Mucosa of rectum (tissue), 2 donors: ENCODE measurements around the gene TCF12.
"Not testable (repeated sequence)": the region's sequence is repeated elsewhere in the genome, so short reads cannot be mapped to it uniquely, and the experiment has no call there.

Experiments
- H3K27ac ChIP-seq, 2 donors: one replicate each; pipeline ENCODE4 v1.7.0; 2013; ENCODE audit warnings: inconsistent platforms in 2 of 2, low read depth in 2 of 2, low read length in 2 of 2
- H3K27me3 ChIP-seq, 2 donors: one replicate each; pipeline ENCODE4 v1.7.0; 2013; ENCODE audit warnings: low read length in 2 of 2; ENCODE audit not compliant: control insufficient read depth in 2 of 2, insufficient read depth in 2 of 2
- H3K36me3 ChIP-seq, 2 donors: one replicate each; pipeline ENCODE4 v1.7.0; 2013; ENCODE audit warnings: low read length in 2 of 2; ENCODE audit not compliant: control insufficient read depth in 2 of 2, insufficient read depth in 2 of 2
- H3K4me1 ChIP-seq, 2 donors: one replicate each; pipeline ENCODE4 v1.7.0; 2013; ENCODE audit warnings: low read length in 2 of 2, mild to moderate bottlenecking in 1 of 2; ENCODE audit not compliant: control insufficient read depth in 2 of 2, insufficient read depth in 2 of 2
- H3K4me3 ChIP-seq, 2 donors: one replicate each; pipeline ENCODE4 v1.7.0; 2013; ENCODE audit warnings: low read length in 2 of 2
- H3K9ac ChIP-seq, 2 donors: one replicate each; pipeline ENCODE4 v1.7.0; 2013; ENCODE audit warnings: low read length in 2 of 2, low read depth in 1 of 2, mild to moderate bottlenecking in 1 of 2
- H3K9me3 ChIP-seq, 2 donors: one replicate each; pipeline ENCODE4 v1.7.0; 2013; ENCODE audit warnings: low read length in 2 of 2; ENCODE audit not compliant: control insufficient read depth in 2 of 2
- donor health status: healthy.
- donor health status: Normal muscosa, but diverticular disease.

The TCF12 gene

GRCh38 chr15:57150066-57150865 lies 231.8 kb downstream of the TCF12 start:
- Histone ChIP-seq H3K4me1 (no peaks in the 10 kb centered on the region), H3K9me3 (peaks cover 0 to 5% of the 10 kb centered on the region in 2 donors), H3K27ac (no peak overlapping the region), H3K36me3 (peaks cover 3 to 5% of the 10 kb centered on the region in 2 donors), H3K27me3 (no peaks in the 10 kb centered on the region), H3K4me3 (no peak overlapping the region), H3K9ac (no peak overlapping the region)

DNA sequence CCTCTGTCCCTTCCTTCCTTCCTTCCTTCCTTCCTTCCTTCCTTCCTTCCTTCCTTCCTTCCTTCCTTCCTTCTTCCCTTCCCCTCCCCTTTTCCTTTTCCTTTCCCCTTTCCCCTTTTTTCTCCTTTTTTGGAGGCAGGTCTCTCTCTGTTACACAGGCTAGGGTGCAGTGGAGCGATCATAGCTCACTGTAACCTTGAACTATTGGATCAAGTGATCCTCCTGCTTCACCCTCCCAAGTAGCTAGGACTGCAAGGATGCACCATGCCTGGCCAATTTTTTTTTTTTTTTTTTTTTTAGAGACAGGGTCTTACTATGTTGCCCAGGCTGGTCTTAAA lies 232.4 kb downstream of the TCF12 start:
- not testable (repeated sequence) for H3K9ac ChIP-seq, H3K27me3 ChIP-seq, H3K9me3 ChIP-seq, H3K4me3 ChIP-seq, H3K27ac ChIP-seq, H3K4me1 ChIP-seq, H3K36me3 ChIP-seq

GRCh38 chr15:57152133-57152532 lies 233.7 kb downstream of the TCF12 start:
- H3K27ac ChIP-seq = no peak overlapping the region
- H3K4me3 ChIP-seq = no peak overlapping the region
- H3K9me3 ChIP-seq = peaks cover 0 to 5% of the 10 kb centered on the region in 2 donors
- no peak overlapping the region for H3K9ac ChIP-seq
- no peaks in the 10 kb centered on the region for H3K27me3 ChIP-seq
- peaks cover 3 to 5% of the 10 kb centered on the region in 2 donors for H3K36me3 ChIP-seq
- no peaks in the 10 kb centered on the region for H3K4me1 ChIP-seq

GRCh38 chr15:57152666-57153539 lies 234.5 kb downstream of the TCF12 start:
- H3K27ac ChIP-seq = no peak overlapping the region
- no peak overlapping the region for H3K4me3 ChIP-seq
- no peaks in the 10 kb centered on the region for H3K4me1 ChIP-seq
- H3K36me3 ChIP-seq = peaks cover 3 to 5% of the 10 kb centered on the region in 2 donors
- no peak overlapping the region for H3K9ac ChIP-seq
- H3K27me3 ChIP-seq = no peaks in the 10 kb centered on the region
- peaks cover 0 to 5% of the 10 kb centered on the region in 2 donors for H3K9me3 ChIP-seq

DNA sequence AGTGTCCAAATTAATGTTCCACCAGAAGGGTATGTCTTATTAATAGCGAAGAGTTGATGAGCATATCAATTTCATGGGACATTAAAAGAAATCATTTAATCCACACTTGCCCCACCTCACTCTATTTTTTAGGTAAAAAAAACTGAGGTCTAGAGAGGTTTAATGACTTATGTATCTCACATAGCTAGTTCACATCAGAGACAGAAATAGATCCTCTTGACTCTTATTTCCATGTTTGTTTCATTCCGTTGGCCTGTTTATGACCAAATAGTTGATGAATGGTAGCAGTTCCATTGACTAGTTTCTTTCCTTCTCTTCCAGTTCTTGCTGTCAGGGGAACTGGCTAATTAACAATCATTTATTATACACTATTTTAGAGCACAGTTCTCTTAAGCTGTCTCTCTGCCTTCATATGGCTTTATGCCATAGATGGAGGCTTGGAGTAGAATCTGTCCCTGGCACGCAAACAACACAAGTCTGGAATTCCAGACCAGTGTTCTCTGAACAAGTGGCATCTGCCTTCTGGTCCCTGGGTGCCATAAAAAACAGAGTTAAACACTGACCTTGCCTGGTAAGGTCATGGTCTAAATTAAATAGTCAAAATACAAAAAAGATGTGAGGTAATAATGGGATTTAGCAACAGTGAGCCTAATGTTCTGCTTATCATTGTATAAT lies 237.9 kb downstream of the TCF12 start:
- Histone ChIP-seq H3K4me3 (no peak overlapping the region), H3K9ac (no peak overlapping the region), H3K4me1 (no peaks in the 10 kb centered on the region), H3K27me3 (no peaks in the 10 kb centered on the region), H3K27ac (no peak overlapping the region), H3K9me3 (peaks cover 0 to 5% of the 10 kb centered on the region in 2 donors), H3K36me3 (peaks cover 3 to 5% of the 10 kb centered on the region in 2 donors)

GRCh38 chr15:57158589-57158988 lies 240.1 kb downstream of the TCF12 start:
- Histone ChIP-seq H3K4me1 (no peaks in the 10 kb centered on the region), H3K9ac (no peak overlapping the region), H3K36me3 (no peaks in the 10 kb centered on the region), H3K9me3 (no peaks in the 10 kb centered on the region), H3K27me3 (no peaks in the 10 kb centered on the region), H3K27ac (no peak overlapping the region), H3K4me3 (no peak overlapping the region)

DNA sequence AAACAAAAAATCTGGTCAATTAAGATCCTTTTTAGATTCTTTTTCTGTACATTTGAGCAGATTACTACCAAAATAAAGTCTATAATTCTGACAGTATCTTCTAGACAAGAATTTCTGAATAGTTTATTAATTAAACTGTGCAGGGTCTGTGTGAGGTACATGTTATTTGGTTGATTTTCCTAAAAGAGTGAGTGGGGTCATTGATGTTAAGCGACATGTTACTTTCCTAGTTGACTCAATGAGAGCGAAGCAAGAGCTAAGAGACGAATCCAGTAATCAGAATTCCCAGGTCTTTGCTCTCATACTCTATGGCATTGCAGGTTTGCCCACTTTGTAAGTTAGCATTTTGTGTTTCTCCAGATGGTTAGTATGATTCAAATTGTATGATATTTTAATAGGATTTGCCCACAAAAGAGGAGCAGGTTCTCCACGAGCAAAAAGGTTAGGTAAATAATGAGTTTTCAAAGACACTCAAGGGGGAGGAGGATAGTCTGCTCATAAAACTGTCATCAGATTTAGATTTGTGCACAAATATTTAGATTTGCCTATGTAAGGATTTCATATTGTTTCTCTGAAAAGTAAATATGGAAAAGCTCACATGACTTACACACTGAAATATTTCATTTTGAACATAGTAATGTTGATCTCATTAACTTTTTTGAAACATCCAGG lies 240.7 kb downstream of the TCF12 start:
- no peak overlapping the region for H3K4me3 ChIP-seq
- H3K36me3 ChIP-seq = no peaks in the 10 kb centered on the region
- H3K9ac ChIP-seq = no peak overlapping the region
- H3K4me1 ChIP-seq = no peaks in the 10 kb centered on the region
- no peaks in the 10 kb centered on the region for H3K9me3 ChIP-seq
- H3K27ac ChIP-seq = no peak overlapping the region
- H3K27me3 ChIP-seq = no peaks in the 10 kb centered on the region

GRCh38 chr15:57159767-57160166 lies 241.3 kb downstream of the TCF12 start:
- Histone ChIP-seq H3K9ac (no peak overlapping the region), H3K9me3 (no peaks in the 10 kb centered on the region), H3K27ac (no peak overlapping the region), H3K4me1 (no peaks in the 10 kb centered on the region), H3K36me3 (no peaks in the 10 kb centered on the region), H3K27me3 (no peaks in the 10 kb centered on the region), H3K4me3 (no peak overlapping the region)

DNA sequence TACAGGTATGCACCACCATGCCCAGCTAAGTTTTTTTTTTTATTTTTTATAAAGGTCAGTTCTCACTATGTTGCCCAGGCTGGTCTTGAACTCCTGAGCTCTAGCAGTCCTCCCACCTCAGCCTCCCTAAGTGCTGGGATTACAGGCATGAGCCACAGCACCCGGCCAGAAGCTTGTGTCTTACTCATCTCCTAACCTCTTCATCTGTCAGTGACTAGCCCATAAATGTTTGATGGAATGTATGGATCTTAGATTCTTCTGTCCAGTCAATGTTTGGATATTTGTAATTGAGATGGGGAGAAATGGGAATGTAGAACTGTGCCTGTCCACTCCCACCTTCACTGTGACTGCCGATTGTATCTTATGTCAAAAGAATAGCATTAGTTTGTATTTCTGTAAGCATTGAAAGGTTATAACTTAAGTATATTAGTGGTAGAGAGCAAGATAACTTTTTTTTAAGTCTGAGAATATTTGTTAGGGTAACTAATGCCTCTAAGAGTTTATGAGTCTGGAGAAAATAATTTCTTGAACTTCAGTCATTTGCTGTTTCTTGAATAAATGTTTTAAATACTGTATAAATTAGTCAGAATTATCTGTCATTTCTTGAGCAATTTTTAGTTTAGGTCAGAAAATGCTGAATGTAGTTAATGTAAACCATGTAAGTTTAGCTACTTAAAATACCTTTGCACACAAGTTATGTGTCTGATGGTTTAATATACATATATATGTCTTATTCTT lies 242.5 kb downstream of the TCF12 start:
- H3K27ac ChIP-seq = no peak overlapping the region
- H3K27me3 ChIP-seq = no peaks in the 10 kb centered on the region
- no peaks in the 10 kb centered on the region for H3K4me1 ChIP-seq
- H3K4me3 ChIP-seq = no peak overlapping the region
- H3K36me3 ChIP-seq = no peaks in the 10 kb centered on the region
- no peak overlapping the region for H3K9ac ChIP-seq
- H3K9me3 ChIP-seq = no peaks in the 10 kb centered on the region
